Stimulated activated CD4-positive, alpha-beta T cell treated with anti-CD3 and anti-CD28 coated beads, Interleukin-4, amount 100 ng/mL, for 4 hours (primary cell): Measurements from ENCODE around the gene CLEC4A.
"Not testable (repeated sequence)": the region's sequence is repeated elsewhere in the genome, so short reads cannot be mapped to it uniquely, and the experiment has no call there.

ENCODE experiments used
- DNase-seq, 2 experiments: peaks; one replicate each; pipeline ENCODE4 v3.0.0-alpha.2; 2020

CLEC4A gene

GRCh38 chr12:8134398-8134930, 11.0 kb downstream of the CLEC4A start:
- not testable (repeated sequence) for DNase-seq

- DNase-seq = not testable (repeated sequence)
Measured at GRCh38 chr12:8141647-8142046, 18.2 kb downstream of the CLEC4A start.

GRCh38 chr12:8143261-8143660, 19.8 kb downstream of the CLEC4A start:
- no peak for DNase-seq

GRCh38 chr12:8145754-8146441, 22.5 kb downstream of the CLEC4A start:
- DNase-seq = no peak

- no peak for DNase-seq
Measured at GRCh38 chr12:8146442-8146771, 23.0 kb downstream of the CLEC4A start.

GRCh38 chr12:8154526-8154925, 31.1 kb downstream of the CLEC4A start:
- no peak for DNase-seq

GRCh38 chr12:8156416-8156815, 33.0 kb downstream of the CLEC4A start:
- DNase-seq = no peak

GRCh38 chr12:8156845-8157244, 33.4 kb downstream of the CLEC4A start, which contains the start of gene ZNF705A:
ZNF705A (plus strand) TSS chr12:8157015; CDS start chr12:8172626, 15,611 bp downstream.
- DNase-seq = no peak

- DNase-seq = no peak
Measured at GRCh38 chr12:8157484-8158198, 34.2 kb downstream of the CLEC4A start.

- not testable (repeated sequence) for DNase-seq
Measured at GRCh38 chr12:8172911-8173310, 49.5 kb downstream of the CLEC4A start.

GRCh38 chr12:8179989-8180585, 56.7 kb downstream of the CLEC4A start:
- DNase-seq = peak; percentile 50 to 67

- DNase-seq = not testable (repeated sequence)
Measured at GRCh38 chr12:8181271-8181670, 57.9 kb downstream of the CLEC4A start.

GRCh38 chr12:8182923-8183322, 59.5 kb downstream of the CLEC4A start:
- not testable (repeated sequence) for DNase-seq

GRCh38 chr12:8183346-8183745, 59.9 kb downstream of the CLEC4A start:
- not testable (repeated sequence) for DNase-seq

GRCh38 chr12:8184206-8184605, 60.8 kb downstream of the CLEC4A start:
- not testable (repeated sequence) for DNase-seq

GRCh38 chr12:8188088-8188487, 64.7 kb downstream of the CLEC4A start:
- DNase-seq = not testable (repeated sequence)
